Skeletal muscle satellite cell (primary cell): ENCODE results near the gene SREBF2.

Experiments used
- H3K27me3 ChIP-seq: 2 replicates; pipeline ENCODE4 v1.7.0; 2013; ENCODE audit warnings: low read length; ENCODE audit not compliant: control insufficient read depth, insufficient read depth
- H3K36me3 ChIP-seq: 2 replicates; pipeline ENCODE4 v1.7.0; 2013; ENCODE audit warnings: mild to moderate bottlenecking, control low read depth, low read length; ENCODE audit not compliant: insufficient read depth
- H3K4me1 ChIP-seq: 2 replicates; pipeline ENCODE4 v1.7.0; 2013; ENCODE audit warnings: low read length; ENCODE audit not compliant: control insufficient read depth, insufficient read depth
- H3K4me2 ChIP-seq: 2 replicates; pipeline ENCODE4 v1.7.0; 2013; ENCODE audit warnings: mild to moderate bottlenecking, low read length
- H3K4me3 ChIP-seq: 2 replicates; pipeline ENCODE4 v1.7.0; 2013; ENCODE audit warnings: low read length
- H3K9ac ChIP-seq: 2 replicates; pipeline ENCODE4 v1.7.0; 2013; ENCODE audit warnings: mild to moderate bottlenecking, low read depth, low read length, moderate library complexity
- H3K9me3 ChIP-seq: replicated peaks from 2 replicates; pipeline ENCODE4 v1.7.0; 2013; ENCODE audit warnings: mild to moderate bottlenecking, control low read depth, low read length

SREBF2 gene

GRCh38 chr22:41810022-41810421, 22.9 kb upstream of the SREBF2 start:
- Histone ChIP-seq H3K4me1 (no peaks in the 10 kb centered on the region), H3K9ac (no peak overlapping the region), H3K9me3 (no peaks in the 10 kb centered on the region), H3K27me3 (no peaks in the 10 kb centered on the region), H3K4me3 (no peak overlapping the region), H3K4me2 (no peak overlapping the region), H3K36me3 (no peaks in the 10 kb centered on the region)

- H3K27me3 ChIP-seq: no peaks in the 10 kb centered on the region
- no peak overlapping the region for H3K9ac ChIP-seq
- peaks cover 8% of the 10 kb centered on the region for H3K4me1 ChIP-seq
- no peak overlapping the region for H3K4me2 ChIP-seq
- H3K4me3 ChIP-seq: no peak overlapping the region
- H3K9me3 ChIP-seq: no peaks in the 10 kb centered on the region
- no peaks in the 10 kb centered on the region for H3K36me3 ChIP-seq
Observed at GRCh38 chr22:41812805-41813545, 19.9 kb upstream of the SREBF2 start.

GRCh38 chr22:41813726-41814410, 19.0 kb upstream of the SREBF2 start:
- Histone ChIP-seq H3K36me3 (no peaks in the 10 kb centered on the region), H3K4me2 (no peak overlapping the region)

DNA sequence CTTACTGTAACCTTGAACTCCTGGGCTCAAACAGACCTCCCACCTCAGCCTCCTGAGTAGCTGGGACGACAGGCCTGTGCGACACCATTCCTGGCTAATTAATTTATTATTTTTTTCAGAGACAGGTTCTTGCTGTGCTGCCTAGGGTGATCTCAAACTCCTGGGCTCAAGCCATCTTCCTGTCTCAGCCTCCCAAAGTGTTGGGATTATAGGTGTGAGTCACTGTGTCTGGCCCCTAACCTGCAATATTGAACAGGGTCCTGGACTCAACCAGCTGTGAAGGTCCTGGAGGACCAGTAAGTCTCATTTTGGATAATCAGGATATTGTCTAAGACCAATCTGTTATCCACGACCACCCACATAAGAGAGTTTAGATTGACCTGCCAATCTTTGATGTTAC, 17.2 kb upstream of the SREBF2 start:
- no peaks in the 10 kb centered on the region for H3K9me3 ChIP-seq
- H3K4me1 ChIP-seq: peaks cover 8% of the 10 kb centered on the region
- H3K27me3 ChIP-seq: no peaks in the 10 kb centered on the region
- H3K9ac ChIP-seq: no peak overlapping the region
- H3K4me2 ChIP-seq: no peak overlapping the region
- no peak overlapping the region for H3K4me3 ChIP-seq
- H3K36me3 ChIP-seq: no peaks in the 10 kb centered on the region

More at GRCh38 chr22:41813726-41814410, 19.0 kb upstream of the SREBF2 start:
- Histone ChIP-seq H3K9me3 (no peaks in the 10 kb centered on the region), H3K27me3 (no peaks in the 10 kb centered on the region), H3K4me3 (no peak overlapping the region), H3K4me1 (peaks cover 8% of the 10 kb centered on the region), H3K9ac (no peak overlapping the region)

GRCh38 chr22:41816241-41816640, 16.7 kb upstream of the SREBF2 start:
- no peak overlapping the region for H3K9ac ChIP-seq
- no peaks in the 10 kb centered on the region for H3K9me3 ChIP-seq
- no peak overlapping the region for H3K4me2 ChIP-seq
- H3K36me3 ChIP-seq: no peaks in the 10 kb centered on the region
- H3K4me1 ChIP-seq: peaks cover 8% of the 10 kb centered on the region
- H3K4me3 ChIP-seq: no peak overlapping the region
- H3K27me3 ChIP-seq: no peaks in the 10 kb centered on the region

GRCh38 chr22:41816871-41817270, 16.0 kb upstream of the SREBF2 start:
- no peak overlapping the region for H3K4me2 ChIP-seq
- H3K9me3 ChIP-seq: no peaks in the 10 kb centered on the region
- H3K9ac ChIP-seq: no peak overlapping the region
- no peak overlapping the region for H3K4me3 ChIP-seq
- H3K27me3 ChIP-seq: no peaks in the 10 kb centered on the region
- H3K4me1 ChIP-seq: peaks cover 8% of the 10 kb centered on the region
- H3K36me3 ChIP-seq: no peaks in the 10 kb centered on the region

DNA sequence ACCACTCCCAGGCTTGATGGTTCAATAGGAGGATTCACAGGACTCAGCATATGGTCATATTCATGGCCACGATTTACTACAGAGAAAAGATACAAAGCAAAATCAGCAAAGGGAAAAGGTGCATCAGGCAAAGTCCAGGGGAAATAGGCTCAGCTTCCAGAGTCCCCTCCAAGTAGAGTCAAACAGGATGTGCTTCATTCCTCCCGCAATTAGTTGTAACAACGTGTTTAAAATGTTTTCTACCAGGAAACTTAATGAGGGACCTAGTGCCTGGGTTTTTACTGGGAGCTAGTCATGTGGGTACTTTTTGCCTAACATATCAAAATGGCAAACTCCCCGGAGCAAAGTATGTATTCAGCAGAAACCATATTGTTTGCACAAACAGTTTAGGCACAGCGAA, 14.9 kb upstream of the SREBF2 start:
- peaks cover 8% of the 10 kb centered on the region for H3K4me1 ChIP-seq
- no peak overlapping the region for H3K4me3 ChIP-seq
- H3K9ac ChIP-seq: no peak overlapping the region
- no peaks in the 10 kb centered on the region for H3K9me3 ChIP-seq
- H3K36me3 ChIP-seq: no peaks in the 10 kb centered on the region
- H3K27me3 ChIP-seq: no peaks in the 10 kb centered on the region
- no peak overlapping the region for H3K4me2 ChIP-seq

DNA sequence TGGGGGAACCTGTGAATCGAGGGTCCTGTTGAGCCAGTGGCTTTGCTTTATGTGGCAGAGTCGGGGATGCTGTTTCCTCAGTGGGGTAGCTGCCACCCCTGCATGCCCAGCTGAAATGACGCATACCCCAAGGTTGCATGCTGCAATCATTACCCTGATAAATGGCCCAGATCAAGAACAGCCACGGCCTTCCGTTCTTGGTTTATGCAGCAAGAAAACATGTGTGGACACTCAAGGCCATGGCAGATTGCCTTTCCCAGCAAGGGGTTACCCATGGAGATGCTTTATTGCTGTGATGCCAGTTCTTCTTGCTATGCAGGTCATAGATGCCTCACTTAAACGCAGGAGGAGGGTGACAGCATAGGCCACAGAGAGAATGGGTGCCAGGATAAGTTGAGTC, 14.3 kb upstream of the SREBF2 start:
- H3K9me3 ChIP-seq: no peaks in the 10 kb centered on the region
- H3K36me3 ChIP-seq: no peaks in the 10 kb centered on the region
- H3K4me2 ChIP-seq: no peak overlapping the region
- peaks cover 8% of the 10 kb centered on the region for H3K4me1 ChIP-seq
- no peak overlapping the region for H3K4me3 ChIP-seq
- no peaks in the 10 kb centered on the region for H3K27me3 ChIP-seq
- H3K9ac ChIP-seq: no peak overlapping the region

GRCh38 chr22:41819257-41819656, 13.6 kb upstream of the SREBF2 start:
- Histone ChIP-seq H3K27me3 (no peaks in the 10 kb centered on the region), H3K4me1 (peaks cover 12% of the 10 kb centered on the region), H3K4me3 (no peak overlapping the region), H3K36me3 (no peaks in the 10 kb centered on the region), H3K9ac (no peak overlapping the region), H3K4me2 (no peak overlapping the region), H3K9me3 (no peaks in the 10 kb centered on the region)

DNA sequence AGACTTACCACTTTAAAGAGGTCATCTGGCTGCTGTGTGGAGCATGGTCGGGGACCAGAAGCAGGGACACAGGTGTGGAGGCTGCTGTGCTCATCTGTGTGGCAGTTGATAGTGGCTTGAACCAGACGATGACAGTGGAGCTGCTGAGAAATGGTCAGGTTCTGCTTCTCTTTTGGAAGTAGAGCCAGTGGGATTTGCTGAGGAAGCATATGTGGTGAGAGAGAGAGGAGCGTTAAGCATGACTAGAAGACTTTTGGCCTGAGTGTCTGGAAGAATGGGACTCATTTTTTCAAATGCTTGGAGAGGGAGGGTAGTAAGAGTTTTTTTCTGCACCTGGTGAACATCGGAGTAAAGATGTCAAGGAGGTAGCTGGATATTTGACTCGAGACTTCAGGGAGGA, 12.5 kb upstream of the SREBF2 start:
- no peak overlapping the region for H3K4me2 ChIP-seq
- no peak overlapping the region for H3K4me3 ChIP-seq
- no peak overlapping the region for H3K9ac ChIP-seq
- no peaks in the 10 kb centered on the region for H3K9me3 ChIP-seq
- no peaks in the 10 kb centered on the region for H3K36me3 ChIP-seq
- H3K4me1 ChIP-seq: peaks cover 19% of the 10 kb centered on the region
- H3K27me3 ChIP-seq: no peaks in the 10 kb centered on the region

DNA sequence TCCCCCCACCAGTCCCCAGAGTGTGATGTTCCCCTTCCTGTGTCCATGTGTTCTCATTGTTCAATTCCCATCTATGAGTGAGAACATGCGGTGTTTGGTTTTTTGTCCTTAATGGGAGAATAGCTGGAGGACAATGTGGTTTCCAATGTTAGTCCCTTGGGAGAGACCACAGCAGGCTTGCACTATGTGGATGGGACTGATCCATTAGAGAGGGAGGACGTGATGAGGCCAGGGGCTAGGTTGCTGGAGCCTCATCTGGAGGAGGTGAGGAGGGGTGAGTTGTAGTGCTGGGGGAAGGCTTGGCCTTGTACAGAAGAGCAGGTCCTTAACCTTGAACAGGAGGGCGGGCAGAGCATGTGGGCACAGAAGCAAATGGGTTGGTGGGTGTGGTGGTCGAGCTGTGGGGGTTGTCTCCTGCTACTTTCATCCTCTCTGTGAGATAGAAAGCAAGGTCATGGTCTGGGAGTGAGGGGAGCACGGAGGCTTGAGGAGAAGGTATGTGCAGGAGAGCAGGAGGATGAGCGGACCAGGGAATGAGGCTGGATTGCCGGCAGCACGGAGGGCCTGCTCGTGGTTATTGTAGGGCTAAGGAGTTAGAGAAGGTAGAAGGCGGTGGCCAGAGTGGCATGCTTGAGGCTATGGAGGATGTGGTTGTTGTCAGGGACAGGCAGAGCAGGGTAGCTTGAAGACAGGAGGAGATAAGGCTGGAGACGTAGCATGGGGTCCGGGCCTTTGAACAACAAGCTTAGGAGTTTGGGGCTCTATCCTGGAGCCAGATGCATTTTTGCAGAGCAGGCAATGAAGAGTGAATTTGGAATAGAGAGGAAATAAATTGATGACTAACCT, 11.2 kb upstream of the SREBF2 start:
- H3K9me3 ChIP-seq: no peaks in the 10 kb centered on the region
- peaks cover 24% of the 10 kb centered on the region for H3K4me1 ChIP-seq
- no peak overlapping the region for H3K4me2 ChIP-seq
- H3K36me3 ChIP-seq: no peaks in the 10 kb centered on the region
- H3K4me3 ChIP-seq: no peak overlapping the region
- H3K27me3 ChIP-seq: no peaks in the 10 kb centered on the region
- no peak overlapping the region for H3K9ac ChIP-seq
